Aorta (tissue), 5 donors: ENCODE measurements around the gene NCOA5. TPM values are rescaled to one million over a fixed set of nuclear protein-coding genes. Genes with fewer than 3 reads are reported as not detected.
"Not testable (repeated sequence)": the region's sequence is repeated elsewhere in the genome, so short reads cannot be mapped to it uniquely, and the experiment has no call there.

Experiments used
- ATAC-seq: fragments of 200-7000 bp; cut with Tn5 transposase; one replicate; pipeline ENCODE4 v1.9.1; 2022; ENCODE audit warnings: moderate library complexity; ENCODE audit not compliant: low FRiP score
- DNase-seq, 2 donors: peaks; one replicate each; pipeline ENCODE4 v3.0.0-alpha.2; 2020
- H3K27ac ChIP-seq, 2 donors: one replicate each; pipeline ENCODE4 v1.5.1; 2013; ENCODE audit warnings: low read length in 2 of 2, mild to moderate bottlenecking in 2 of 2, moderate library complexity in 2 of 2, control low read depth in 1 of 2, inconsistent platforms in 1 of 2, low read depth in 1 of 2
- H3K27me3 ChIP-seq, 2 donors: one replicate each; pipeline ENCODE4 v1.6.1; 2013; ENCODE audit warnings: control low read depth in 1 of 2, low read length in 1 of 2, mild to moderate bottlenecking in 1 of 2, moderate library complexity in 1 of 2; ENCODE audit not compliant: insufficient read depth in 2 of 2, control insufficient read depth in 1 of 2
- H3K36me3 ChIP-seq, 2 donors: one replicate each; pipeline ENCODE4 v1.6.1; 2013; ENCODE audit warnings: control low read depth in 1 of 2, low read length in 1 of 2, mild to moderate bottlenecking in 1 of 2; ENCODE audit not compliant: insufficient read depth in 2 of 2, control insufficient read depth in 1 of 2
- H3K4me1 ChIP-seq, 2 donors: one replicate each; pipeline ENCODE4 v1.6.1; 2013; ENCODE audit warnings: low read length in 2 of 2, control low read depth in 1 of 2, mild to moderate bottlenecking in 1 of 2, moderate library complexity in 1 of 2; ENCODE audit not compliant: insufficient read depth in 2 of 2, control insufficient read depth in 1 of 2
- H3K4me3 ChIP-seq, 2 donors: one replicate each; pipeline ENCODE4 v1.5.1; 2013; ENCODE audit warnings: low read length in 2 of 2, control low read depth in 1 of 2, mild to moderate bottlenecking in 1 of 2
- H3K9me3 ChIP-seq: one replicate; pipeline ENCODE4 v1.6.1; 2013; ENCODE audit warnings: mild to moderate bottlenecking, low read length; ENCODE audit not compliant: control insufficient read depth
- WGBS, 2 donors: extraction: QIAGEN DNeasy Blood & Tissue Kit; methylation state at CpG; one replicate each; pipeline ENCODE4 v1.1.7; 2013; 5-methylcytosine and 5-hydroxymethylcytosine counted together
- intact Hi-C, 2 donors: fragments of 100-400 bp; cut with DNase I; formaldehyde crosslinking; loops; one replicate each; pipeline versions ENCODE4 v1.14.2 to v1.15.0; 2022
- polyA plus RNA-seq, 2 donors: library from polyadenylated mRNA; stranded (reverse); fragments of 200-250 nt; gene quantifications; one replicate each; pipeline ENCODE4 v1.2.3, GENCODE V29; 2013
- total RNA-seq, 2 donors: library from RNA; stranded (reverse); fragmentation: NEBNext Ultra II Directional; extraction: Animal tissue kit (Norgen Biotek cat#: 25700); gene quantifications; one replicate each; pipeline ENCODE4 v1.2.1, GENCODE V29; 2021
- donor health status: healthy with polysubstance abuse.
- donor health status: Bipolar disorder and iron deficiency.
- donor health status: DM: no; HTN: no; CAD: no.
- donor health status: DM: no; HTN: no; CAD: no.
- donor health status: DM: yes; HTN: yes; CAD: no.

Gene NCOA5
- total and polyA plus RNA-seq, 4 donors = 8.5 to 23.7 (median 14.5) TPM

DNA sequence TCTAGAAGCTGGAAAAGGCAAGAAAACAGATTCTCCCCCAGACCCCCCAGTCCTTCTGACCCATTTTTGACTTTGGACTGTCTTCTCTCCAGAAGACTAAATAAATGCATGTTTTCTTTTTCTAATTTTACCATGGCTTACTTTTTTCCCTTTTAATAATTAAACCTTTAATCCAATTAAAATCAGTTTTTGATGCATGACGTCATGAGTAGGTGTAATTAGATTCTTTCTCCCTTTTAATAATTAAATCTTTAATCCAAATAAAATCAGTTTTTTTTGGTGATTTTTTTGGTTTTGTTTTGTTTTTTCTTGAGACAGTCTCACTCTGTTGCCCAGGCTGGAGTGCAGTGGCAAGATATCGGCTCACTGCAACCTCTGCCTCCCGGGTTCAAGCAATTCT is 13.2 kb upstream of the NCOA5 start:
- ATAC-seq (no peak), DNase-seq (no peak)
- Histone ChIP-seq H3K27me3 (no peaks in the 10 kb centered on the region), H3K4me3 (no peak overlapping the region), H3K27ac (no peak overlapping the region), H3K36me3 (no peaks in the 10 kb centered on the region), H3K4me1 (no peaks in the 10 kb centered on the region), H3K9me3 (peaks cover 4% of the 10 kb centered on the region)
- WGBS, 2 donors = 79 to 93% methylated on average over 3 of the region's 3 CpGs
- intact Hi-C loops = no loop called here

DNA sequence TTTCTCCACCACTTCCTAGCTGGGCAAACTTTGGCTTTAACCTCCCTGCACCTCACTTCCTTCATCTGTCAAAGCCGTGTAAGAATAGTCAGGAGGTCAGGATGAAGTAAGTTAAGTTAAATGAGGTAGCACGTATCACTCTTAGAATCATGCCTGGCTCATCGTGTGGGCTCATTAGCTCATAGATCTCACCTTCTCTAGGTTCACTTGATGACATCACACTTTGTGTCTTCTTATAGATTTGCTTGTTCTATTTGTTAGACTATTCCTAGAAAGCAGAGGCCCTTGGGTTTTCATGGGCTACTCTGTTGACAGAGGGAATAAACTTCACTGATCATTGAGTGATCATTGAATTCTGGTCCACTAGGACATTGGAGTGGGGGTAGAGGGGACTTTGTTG is 12.2 kb upstream of the NCOA5 start:
- no peaks in the 10 kb centered on the region for H3K4me1 ChIP-seq
- ATAC-seq = no peak
- no peak for DNase-seq
- no peaks in the 10 kb centered on the region for H3K36me3 ChIP-seq
- peaks cover 3% of the 10 kb centered on the region for H3K9me3 ChIP-seq
- H3K27ac ChIP-seq = no peak overlapping the region
- no peak overlapping the region for H3K4me3 ChIP-seq
- no peaks in the 10 kb centered on the region for H3K27me3 ChIP-seq
- intact Hi-C loops = no loop called here
- 80 to 85% methylated on average over 3 of the region's 3 CpGs for WGBS, 2 donors

DNA sequence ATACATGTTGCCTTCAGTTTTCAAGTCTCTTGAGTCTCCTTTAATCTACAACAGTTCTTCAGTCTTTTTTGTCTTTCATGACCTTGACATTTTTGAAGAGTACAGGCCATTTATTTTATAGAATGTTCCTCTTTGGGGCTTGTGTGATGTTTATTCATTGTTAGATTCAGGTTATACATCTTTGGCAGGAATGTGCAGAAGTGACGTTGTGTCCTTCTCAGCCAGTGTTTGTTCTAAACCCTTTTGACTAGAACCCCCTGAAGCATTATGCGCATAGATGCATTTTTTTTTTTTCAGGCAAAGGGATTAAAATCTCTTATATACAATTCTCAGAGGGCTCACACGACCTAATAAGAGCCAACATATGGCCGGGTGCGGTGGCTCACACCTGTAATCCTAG is 11.2 kb upstream of the NCOA5 start:
- peaks cover 3% of the 10 kb centered on the region for H3K9me3 ChIP-seq
- no peak for ATAC-seq
- no peak overlapping the region for H3K4me3 ChIP-seq
- no peaks in the 10 kb centered on the region for H3K4me1 ChIP-seq
- intact Hi-C loops = no loop called here
- H3K36me3 ChIP-seq = no peaks in the 10 kb centered on the region
- no peaks in the 10 kb centered on the region for H3K27me3 ChIP-seq
- WGBS, 2 donors = 71 to 73% methylated on average over 5 of the region's 5 CpGs
- DNase-seq = no peak
- H3K27ac ChIP-seq = no peak overlapping the region

- H3K36me3 ChIP-seq, H3K4me3 ChIP-seq, H3K27ac ChIP-seq, intact Hi-C loops, ATAC-seq, DNase-seq, H3K4me1 ChIP-seq, H3K9me3 ChIP-seq, H3K27me3 ChIP-seq: not testable (repeated sequence)
- WGBS, 2 donors = 82 to 86% methylated on average over 7 of the region's 7 CpGs
These were observed 10.7 kb upstream of the NCOA5 start for GRCh38 chr20:46100444-46100843.

- Histone ChIP-seq H3K36me3 (no peaks in the 10 kb centered on the region), H3K4me1 (no peaks in the 10 kb centered on the region), H3K9me3 (peaks cover 3% of the 10 kb centered on the region), H3K27me3 (no peaks in the 10 kb centered on the region), H3K27ac (no peak overlapping the region), H3K4me3 (no peak overlapping the region)
- 31 to 32% methylated on average over 47 to 48 of the region's 48 CpGs for WGBS, 2 donors
- intact Hi-C loops = no loop called here
- ATAC-seq = peak; percentile 52
- peak; percentile 66 to 81 for DNase-seq
These were observed 9.9 kb upstream of the NCOA5 start for GRCh38 chr20:46099491-46100287.

GRCh38 chr20:46093531-46093930 is 3.8 kb upstream of the NCOA5 start:
- ATAC-seq (no peak), DNase-seq (no peak)
- Histone ChIP-seq H3K27me3 (no peaks in the 10 kb centered on the region), H3K4me1 (no peaks in the 10 kb centered on the region), H3K27ac (no peak overlapping the region), H3K4me3 (no peak overlapping the region), H3K36me3 (no peaks in the 10 kb centered on the region), H3K9me3 (no peaks in the 10 kb centered on the region)
- 75 to 77% methylated on average over 2 of the region's 2 CpGs for WGBS, 2 donors
- intact Hi-C loops = no loop called here

- DNase-seq, H3K36me3 ChIP-seq, H3K4me1 ChIP-seq, ATAC-seq, H3K4me3 ChIP-seq, H3K9me3 ChIP-seq, intact Hi-C loops, H3K27ac ChIP-seq, H3K27me3 ChIP-seq: not testable (repeated sequence)
- WGBS, 2 donors = 95 to 96% methylated on average over 52 of the region's 52 CpGs
These were observed 2.1 kb upstream of the NCOA5 start for GRCh38 chr20:46091622-46092535.

GRCh38 chr20:46089167-46089416 is 670 bp downstream of the NCOA5 start:
- ATAC-seq (peak; percentile 85), DNase-seq (no peak)
- intact Hi-C loops = loop anchor here (2.0 to 10.0 kb wide), 3 partner anchors 117 to 318 kb away; partner anchors contain the start of genes DNTTIP1 (in 1 of the 2), ELMO2 (in 1 of the 2), WFDC3 (in 1 of the 2) and ZNF335 (in 1 of the 2)
- Histone ChIP-seq H3K27ac (peak overlapping the region in 1 of 2 donors; percentile 91), H3K4me3 (peak overlapping the region; percentile 73 to 78), H3K27me3 (no peaks in the 10 kb centered on the region), H3K4me1 (peaks cover 4 to 5% of the 10 kb centered on the region in 2 donors), H3K36me3 (no peaks in the 10 kb centered on the region), H3K9me3 (no peaks in the 10 kb centered on the region)
- WGBS, 2 donors = 0% methylated on average over 29 to 31 of the region's 31 CpGs
